Upper lobe of right lung (tissue), 1 donor: ENCODE results near the gene NECAP2. TPM values are rescaled to one million over a fixed set of nuclear protein-coding genes. Genes with fewer than 3 reads are reported as not detected.
"Not testable (repeated sequence)": the region's sequence is repeated elsewhere in the genome, so short reads cannot be mapped to it uniquely, and the experiment has no call there.

ENCODE experiments used
- ATAC-seq: fragments of 200-7000 bp; cut with Tn5 transposase; one replicate; pipeline ENCODE4 v1.9.1; 2020; ENCODE audit warnings: mild to moderate bottlenecking, moderate library complexity
- DNase-seq: peaks from one replicate; pipeline ENCODE4 v3.0.0-alpha.2; 2020
- H3K27ac ChIP-seq: fragments of 200-600 bp; one replicate; pipeline ENCODE4 v1.8.0; 2022
- H3K27me3 ChIP-seq: fragments of 200-600 bp; one replicate; pipeline ENCODE4 v1.8.0; 2022; ENCODE audit warnings: mild to moderate bottlenecking
- H3K36me3 ChIP-seq: fragments of 200-600 bp; one replicate; pipeline ENCODE4 v1.8.0; 2022
- H3K4me1 ChIP-seq: fragments of 200-600 bp; one replicate; pipeline ENCODE4 v1.8.0; 2022
- H3K4me3 ChIP-seq: fragments of 200-600 bp; one replicate; pipeline ENCODE4 v1.8.0; 2022; ENCODE audit warnings: mild to moderate bottlenecking
- H3K9me3 ChIP-seq: fragments of 200-600 bp; one replicate; pipeline ENCODE4 v1.8.0; 2022
- CTCF ChIP-seq: fragments of 200-600 bp; IDR thresholded peaks from one replicate; pipeline ENCODE4 v1.8.0; 2022; ENCODE audit warnings: antibody characterized with exemption
- intact Hi-C: fragments of 100-400 bp; cut with DNase I; formaldehyde crosslinking; loops from one replicate; pipeline ENCODE4 v1.11.0; 2022
- total RNA-seq: library from RNA; stranded (reverse); fragmentation: NEBNext Ultra II Directional; extraction: Animal tissue kit (Norgen Biotek cat#: 25700); gene quantifications from one replicate; pipeline ENCODE4 v1.2.1, GENCODE V29; 2021
- donor health status: DM: no; HTN: yes; CAD: no; lungs with severe emphysema.

The NECAP2 gene
- total RNA-seq, 1 donor from 2014 or later = 78.1 TPM

GRCh38 chr1:16462773-16463330, 22.3 kb downstream of the NECAP2 start:
- Histone ChIP-seq H3K27me3 (no peaks in the 10 kb centered on the region), H3K36me3 (peaks cover 34% of the 10 kb centered on the region), H3K4me3 (no peak overlapping the region), H3K4me1 (no peaks in the 10 kb centered on the region), H3K9me3 (no peaks in the 10 kb centered on the region), H3K27ac (no peak overlapping the region)
- ATAC-seq (no peak), DNase-seq (peak; percentile 21)
- TF ChIP-seq CTCF = no peak
- intact Hi-C loops = no loop called here

GRCh38 chr1:16464917-16465625, 24.5 kb downstream of the NECAP2 start:
- Histone ChIP-seq H3K9me3 (no peaks in the 10 kb centered on the region), H3K27me3 (no peaks in the 10 kb centered on the region), H3K4me1 (no peaks in the 10 kb centered on the region), H3K36me3 (peaks cover 12% of the 10 kb centered on the region), H3K4me3 (no peak overlapping the region), H3K27ac (no peak overlapping the region)
- DNase-seq (peak; percentile 47), ATAC-seq (no peak)
- TF ChIP-seq CTCF = no peak
- intact Hi-C loops = no loop called here

- H3K4me1 ChIP-seq = no peaks in the 10 kb centered on the region
- H3K27me3 ChIP-seq = no peaks in the 10 kb centered on the region
- intact Hi-C loops = no loop called here
- H3K9me3 ChIP-seq = no peaks in the 10 kb centered on the region
- ATAC-seq = no peak
- H3K36me3 ChIP-seq = peaks cover 7% of the 10 kb centered on the region
- no peak for TF ChIP-seq CTCF
- no peak overlapping the region for H3K27ac ChIP-seq
- DNase-seq = no peak
- no peak overlapping the region for H3K4me3 ChIP-seq
These were observed 28.0 kb downstream of the NECAP2 start for GRCh38 chr1:16468558-16468957.

GRCh38 chr1:16474166-16474800, 33.8 kb downstream of the NECAP2 start:
- Histone ChIP-seq H3K9me3 (no peaks in the 10 kb centered on the region), H3K4me3 (no peak overlapping the region), H3K36me3 (peaks cover 48% of the 10 kb centered on the region), H3K27ac (no peak overlapping the region), H3K27me3 (no peaks in the 10 kb centered on the region), H3K4me1 (no peaks in the 10 kb centered on the region)
- ATAC-seq (peak; percentile 33), DNase-seq (peak; percentile 55)
- TF ChIP-seq CTCF = no peak
- intact Hi-C loops = no loop called here

GRCh38 chr1:16474891-16475290, 34.4 kb downstream of the NECAP2 start:
- peak; percentile 6 for DNase-seq
- ATAC-seq = not testable (repeated sequence)

GRCh38 chr1:16475771-16476770, 35.5 kb downstream of the NECAP2 start:
- peak; percentile 60 for DNase-seq
- H3K36me3 ChIP-seq = peaks cover 60% of the 10 kb centered on the region
- H3K27ac ChIP-seq = not testable (repeated sequence)

More at GRCh38 chr1:16474891-16475290, 34.4 kb downstream of the NECAP2 start:
- intact Hi-C loops, H3K27me3 ChIP-seq, H3K4me1 ChIP-seq, H3K27ac ChIP-seq, H3K9me3 ChIP-seq, H3K4me3 ChIP-seq: not testable (repeated sequence)
- H3K36me3 ChIP-seq = peaks cover 48% of the 10 kb centered on the region

More at GRCh38 chr1:16475771-16476770, 35.5 kb downstream of the NECAP2 start:
- H3K4me1 ChIP-seq, H3K27me3 ChIP-seq, H3K9me3 ChIP-seq, H3K4me3 ChIP-seq, intact Hi-C loops: not testable (repeated sequence)
- peak; percentile 53 for ATAC-seq
